GM23338 (cell line): Measurements from ENCODE around the gene IL20RB. TPM values are rescaled to one million over a fixed set of nuclear protein-coding genes. Genes with fewer than 3 reads are reported as not detected.
A peak's percentile ranks its signal among the peaks of the same experiment; 100 is the strongest.

Source experiments
- ATAC-seq: fragments of 200-7000 bp; cut with Tn5 transposase; 3 replicates; pipeline ENCODE4 v1.9.1; 2020
- DNase-seq: peaks from one replicate; pipeline ENCODE4 v3.0.0-alpha.2; 2015; ENCODE audit warnings: low spot score
- H2AFZ ChIP-seq: fragments of 200-600 bp; sonication (generic); 2 replicates; pipeline ENCODE4 v1.8.0; 2016; ENCODE audit warnings: antibody characterized with exemption, mild to moderate bottlenecking, moderate library complexity
- H3F3A ChIP-seq: fragments of 200-600 bp; sonication (generic); replicated peaks from 2 replicates; pipeline ENCODE4 v1.8.0; 2017; ENCODE audit warnings: antibody characterized with exemption, mixed run types, low read depth
- H3K27ac ChIP-seq: fragments of 200-600 bp; sonication (generic); 2 replicates; pipeline ENCODE4 v1.6.1; 2016; ENCODE audit warnings: low read depth
- H3K27me3 ChIP-seq: fragments of 200-600 bp; sonication (generic); 2 replicates; pipeline ENCODE4 v1.8.0; 2016; ENCODE audit warnings: mild to moderate bottlenecking, mixed run types, moderate library complexity; ENCODE audit not compliant: insufficient read depth
- H3K36me3 ChIP-seq: fragments of 200-600 bp; sonication (generic); 2 replicates; pipeline ENCODE4 v1.8.0; 2016; ENCODE audit warnings: mild to moderate bottlenecking; ENCODE audit not compliant: insufficient read depth
- H3K4me1 ChIP-seq: fragments of 200-600 bp; sonication (generic); 2 replicates; pipeline ENCODE4 v1.8.0; 2016; ENCODE audit warnings: mild to moderate bottlenecking, moderate library complexity; ENCODE audit not compliant: insufficient read depth
- H3K4me2 ChIP-seq: fragments of 200-600 bp; sonication (generic); 2 replicates; pipeline ENCODE4 v1.7.1; 2017; ENCODE audit warnings: mixed run types
- H3K4me3 ChIP-seq: fragments of 200-600 bp; sonication (generic); 2 replicates; pipeline ENCODE4 v1.6.1; 2016; ENCODE audit warnings: mixed run types
- H3K79me2 ChIP-seq: fragments of 200-600 bp; sonication (generic); replicated peaks from 2 replicates; pipeline ENCODE4 v1.8.0; 2017; ENCODE audit warnings: mild to moderate bottlenecking; ENCODE audit not compliant: insufficient read depth
- H3K9me2 ChIP-seq: fragments of 200-600 bp; sonication (generic); 2 replicates; pipeline ENCODE4 v1.8.0; 2017; ENCODE audit not compliant: insufficient read depth
- H4K20me1 ChIP-seq: fragments of 200-600 bp; sonication (generic); replicated peaks from 2 replicates; pipeline ENCODE4 v1.8.0; 2017; ENCODE audit warnings: mild to moderate bottlenecking; ENCODE audit not compliant: insufficient read depth
- H3K27ac Mint-ChIP-seq: 2 replicates; pipeline ENCODE4 v1.8.0; 2020; ENCODE audit warnings: inconsistent platforms, mild to moderate bottlenecking, moderate library complexity, mixed read lengths
- H3K27me3 Mint-ChIP-seq: 3 replicates; pipeline ENCODE4 v1.8.0; 2022; ENCODE audit warnings: low read depth, mild to moderate bottlenecking, moderate library complexity, mixed read lengths, inconsistent platforms; ENCODE audit not compliant: insufficient read depth, poor library complexity
- H3K36me3 Mint-ChIP-seq: 3 replicates; pipeline ENCODE4 v1.8.0; 2021; ENCODE audit warnings: low read depth, mild to moderate bottlenecking, inconsistent platforms, moderate library complexity, mixed read lengths
- H3K4me1 Mint-ChIP-seq: 3 replicates; pipeline ENCODE4 v1.8.0; 2020; ENCODE audit warnings: mild to moderate bottlenecking, inconsistent platforms, mixed read lengths
- H3K4me3 Mint-ChIP-seq: 3 replicates; pipeline ENCODE4 v1.8.0; 2021; ENCODE audit warnings: moderate library complexity, mild to moderate bottlenecking, inconsistent platforms, mixed read lengths
- H3K9me3 Mint-ChIP-seq: 3 replicates; pipeline ENCODE4 v1.8.0; 2020; ENCODE audit warnings: moderate library complexity, mild to moderate bottlenecking, inconsistent platforms, mixed read lengths
- CREB1 ChIP-seq: fragments of 250-450 bp; sonication (Bioruptor Pico); IDR thresholded peaks from 2 replicates; pipeline ENCODE4 v1.5.0; 2020; ENCODE audit warnings: low read depth, mild to moderate bottlenecking, moderate library complexity
- CTCF ChIP-seq, 2 experiments: fragments of 200-600 bp in 1 of 2; sonication (generic) in 1 of 2; conservative IDR thresholded peaks; 2 replicates each; pipeline versions ENCODE4 v1.5.1 to v1.6.1; 2016 to 2017; ENCODE audit warnings: antibody characterized with exemption in 2 of 2, low read depth in 2 of 2, mild to moderate bottlenecking in 2 of 2, moderate library complexity in 1 of 2
- ETS1 ChIP-seq: IDR thresholded peaks from 2 replicates; pipeline ENCODE4 v1.6.1; 2016; ENCODE audit warnings: antibody characterized with exemption
- EZH2 ChIP-seq: fragments of 200-600 bp; sonication (generic); IDR thresholded peaks from one replicate; pipeline ENCODE4 v1.8.0; 2017; ENCODE audit warnings: antibody characterized with exemption, mild to moderate bottlenecking, low read depth; ENCODE audit not compliant: unreplicated experiment
- EZH2phosphoT487 ChIP-seq: fragments of 200-600 bp; sonication (generic); IDR thresholded peaks from one replicate; pipeline ENCODE4 v1.8.1; 2018; ENCODE audit warnings: antibody characterized with exemption; ENCODE audit not compliant: unreplicated experiment
- JUNB ChIP-seq: IDR thresholded peaks from one replicate; pipeline ENCODE4 v1.6.1; 2016; ENCODE audit warnings: antibody characterized with exemption; ENCODE audit not compliant: unreplicated experiment
- NANOG ChIP-seq: IDR thresholded peaks from 2 replicates; pipeline ENCODE4 v1.6.1; 2016; ENCODE audit warnings: antibody characterized with exemption, borderline replicate concordance
- STAT1 ChIP-seq: IDR thresholded peaks from one replicate; pipeline ENCODE4 v1.6.1; 2016; ENCODE audit warnings: antibody characterized with exemption; ENCODE audit not compliant: unreplicated experiment
- ZNF114 ChIP-seq: fragments of 250-450 bp; sonication (Bioruptor Pico); IDR thresholded peaks from 2 replicates; pipeline ENCODE4 v1.5.0; 2020; ENCODE audit warnings: mild to moderate bottlenecking, moderate library complexity
- polyA plus RNA-seq: library from polyadenylated mRNA; unstranded; fragments of >200 nt; fragmentation: Nextera tagmentation; extraction: Ambion mirVana; gene quantifications from 2 replicates; pipeline ENCODE4 v1.2.1, GENCODE V29; 2016
- total RNA-seq: library from RNA; depleted of rRNA; stranded (reverse); fragments of >200 nt; shearing (Covaris generic); gene quantifications from 2 replicates; pipeline ENCODE4 v1.2.3, GENCODE V29; 2014
- TF ChIP-seq, protein P1 (sequence below): IDR thresholded peaks from one replicate; pipeline ENCODE4 v1.6.1; 2018; ENCODE audit warnings: antibody characterized with exemption; ENCODE audit not compliant: unreplicated experiment

Gene IL20RB
- total and polyA plus RNA-seq, 2 experiments from 2014 or later, result 1.7 to 4.6 TPM

DNA sequence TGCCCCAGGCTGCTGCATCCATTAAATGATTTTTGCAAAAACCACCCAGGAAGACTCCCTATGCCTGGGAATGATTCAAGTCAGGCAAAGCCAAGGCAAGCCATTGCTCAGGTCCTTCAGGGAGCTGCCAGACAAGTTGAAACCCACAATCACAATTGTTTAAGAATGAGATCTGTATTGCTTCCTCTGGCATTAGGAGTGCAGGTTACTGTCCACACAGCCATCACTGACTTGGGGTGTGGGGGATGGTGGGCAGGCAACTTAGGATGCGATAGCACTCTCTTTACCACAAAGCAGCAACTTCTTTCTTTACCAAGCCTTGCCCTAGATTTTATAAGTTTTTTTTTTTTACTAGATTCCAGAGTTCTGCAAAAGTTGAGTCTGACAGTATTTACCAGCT, 15.0 kb upstream of the IL20RB start:
- peaks cover 18% of the 10 kb centered on the region for H3K4me1 ChIP-seq
- no peak overlapping the region for H3K4me3 Mint-ChIP-seq
- H3K9me2 ChIP-seq, result no peaks in the 10 kb centered on the region
- H3K36me3 ChIP-seq, result no peaks in the 10 kb centered on the region
- H3K79me2 ChIP-seq, result peaks cover 64% of the 10 kb centered on the region
- ATAC-seq (peak; percentile 59; the same call in 2 of the 3 replicates), DNase-seq (peak; percentile 26)
- no peak overlapping the region for H3K4me3 ChIP-seq
- H3K36me3 Mint-ChIP-seq, result peaks cover 5% of the 10 kb centered on the region; the same call in 1 of the 3 replicates
- H3F3A ChIP-seq, result no peaks in the 10 kb centered on the region
- H3K4me2 ChIP-seq, result peak overlapping the region; percentile 58; the same call in 1 of the 2 replicates
- peaks cover 2% of the 10 kb centered on the region for H3K27me3 Mint-ChIP-seq
- H3K27me3 ChIP-seq, result no peaks in the 10 kb centered on the region
- H3K9me3 Mint-ChIP-seq, result peaks cover under 1% of the 10 kb centered on the region; the same call in 1 of the 3 replicates
- TF ChIP-seq STAT1, result no peak
- no peak for TF ChIP-seq ETS1
- no peak for TF ChIP-seq JUNB
- H3K27ac ChIP-seq, result peak overlapping the region; percentile 51; the same call in 1 of the 2 replicates
- H3K4me1 Mint-ChIP-seq, result peaks cover 38% of the 10 kb centered on the region
- no peaks in the 10 kb centered on the region; the same call in none of the 2 replicates for H4K20me1 ChIP-seq
- H3K27ac Mint-ChIP-seq, result peak overlapping the region; percentile 12
- no peak overlapping the region for H2AFZ ChIP-seq

DNA sequence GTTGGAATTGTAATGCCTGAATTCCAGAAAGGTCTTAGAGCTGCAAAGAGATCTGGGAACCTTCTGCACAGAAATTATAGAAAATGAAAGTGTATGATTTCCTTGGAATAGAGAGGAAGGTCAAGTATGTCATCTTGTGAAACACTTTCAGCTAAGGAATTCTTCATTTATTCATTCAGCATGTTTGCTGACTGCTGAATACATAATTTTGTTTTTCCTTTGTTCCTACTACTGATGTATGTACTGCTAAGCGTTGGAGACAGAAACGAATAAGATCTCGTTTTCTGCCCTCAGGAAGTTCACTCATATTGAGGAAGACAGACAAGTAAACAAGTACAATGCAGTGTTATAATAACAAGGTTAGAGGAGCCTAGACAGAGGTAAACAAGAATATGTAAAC, 14.3 kb upstream of the IL20RB start:
- peaks cover 5% of the 10 kb centered on the region; the same call in 1 of the 3 replicates for H3K36me3 Mint-ChIP-seq
- H3K36me3 ChIP-seq, result no peaks in the 10 kb centered on the region
- 0 out of 2 replicates have a peak overlapping the region, but pooled peaks have one; percentile 58 for H3K4me2 ChIP-seq
- no peak for TF ChIP-seq CTCF (conservative IDR thresholded peaks at IDR 0.05; ENCODE audit: low read depth in 2 of 2)
- TF ChIP-seq CREB1 (CRISPR knock-in tag), result no peak
- no peak for TF ChIP-seq NANOG
- no peak for TF ChIP-seq STAT1
- no peak for TF ChIP-seq ZNF114
- no peaks in the 10 kb centered on the region for H3F3A ChIP-seq
- no peaks in the 10 kb centered on the region for H3K9me3 Mint-ChIP-seq
- H3K27ac Mint-ChIP-seq, result no peak overlapping the region; the same call in 1 of the 2 replicates
- peaks cover 18% of the 10 kb centered on the region for H3K4me1 ChIP-seq
- no peaks in the 10 kb centered on the region for H3K27me3 ChIP-seq
- H3K27ac ChIP-seq, result no peak overlapping the region
- ATAC-seq (no peak), DNase-seq (no peak)
- no peak overlapping the region for H3K4me3 ChIP-seq
- peaks cover 2% of the 10 kb centered on the region for H3K27me3 Mint-ChIP-seq
- H3K4me3 Mint-ChIP-seq, result no peak overlapping the region
- no peaks in the 10 kb centered on the region for H3K9me2 ChIP-seq
- no peak overlapping the region for H2AFZ ChIP-seq
- peaks cover 58% of the 10 kb centered on the region for H3K79me2 ChIP-seq
- H4K20me1 ChIP-seq, result no peaks in the 10 kb centered on the region; the same call in none of the 2 replicates
- H3K4me1 Mint-ChIP-seq, result peaks cover 38% of the 10 kb centered on the region

DNA sequence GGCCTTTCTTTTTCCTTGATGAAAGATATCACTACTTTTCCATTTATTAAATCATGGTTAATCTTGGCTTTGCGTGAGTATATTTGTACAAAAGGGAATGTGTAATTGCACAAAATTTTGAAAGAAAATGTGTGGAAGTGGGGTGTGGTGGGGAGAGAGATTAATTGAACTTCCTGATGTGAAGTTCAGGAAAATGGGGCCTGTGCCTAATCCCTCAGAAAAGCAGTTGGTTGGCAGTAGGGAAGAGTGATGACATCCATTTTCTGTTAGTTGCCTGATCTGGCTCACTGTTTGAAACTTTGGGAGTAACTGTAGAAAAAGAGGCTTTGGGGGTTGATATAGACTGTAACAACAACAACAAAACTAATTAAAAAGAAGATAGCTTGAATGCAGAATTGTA, 10.8 kb upstream of the IL20RB start:
- no peaks in the 10 kb centered on the region for H3K9me3 Mint-ChIP-seq
- H3K36me3 Mint-ChIP-seq, result peaks cover 5% of the 10 kb centered on the region; the same call in 1 of the 3 replicates
- no peak overlapping the region for H3K27ac ChIP-seq
- H3K27me3 Mint-ChIP-seq, result peaks cover 2% of the 10 kb centered on the region
- H3F3A ChIP-seq, result no peaks in the 10 kb centered on the region
- H3K27ac Mint-ChIP-seq, result no peak overlapping the region
- no peaks in the 10 kb centered on the region; the same call in 1 of the 2 replicates for H4K20me1 ChIP-seq
- ATAC-seq (no peak), DNase-seq (no peak)
- no peak overlapping the region for H2AFZ ChIP-seq
- peaks cover 19% of the 10 kb centered on the region for H3K4me1 Mint-ChIP-seq
- H3K79me2 ChIP-seq, result peaks cover 22% of the 10 kb centered on the region
- no peaks in the 10 kb centered on the region for H3K27me3 ChIP-seq
- no peak overlapping the region for H3K4me2 ChIP-seq
- peaks cover 18% of the 10 kb centered on the region for H3K4me1 ChIP-seq
- no peak overlapping the region for H3K4me3 ChIP-seq
- no peaks in the 10 kb centered on the region for H3K36me3 ChIP-seq
- H3K4me3 Mint-ChIP-seq, result no peak overlapping the region
- no peaks in the 10 kb centered on the region for H3K9me2 ChIP-seq
- TF ChIP-seq NANOG, result no peak
- no peak for TF ChIP-seq EZH2phosphoT487
- no peak for TF ChIP-seq ZNF114
- no peak for TF ChIP-seq CREB1 (CRISPR knock-in tag)
- no peak for TF ChIP-seq EZH2
- no peak for TF ChIP-seq CTCF (conservative IDR thresholded peaks at IDR 0.05; ENCODE audit: low read depth in 2 of 2)
- no peak for TF ChIP-seq JUNB
- TF ChIP-seq, protein P1, sequence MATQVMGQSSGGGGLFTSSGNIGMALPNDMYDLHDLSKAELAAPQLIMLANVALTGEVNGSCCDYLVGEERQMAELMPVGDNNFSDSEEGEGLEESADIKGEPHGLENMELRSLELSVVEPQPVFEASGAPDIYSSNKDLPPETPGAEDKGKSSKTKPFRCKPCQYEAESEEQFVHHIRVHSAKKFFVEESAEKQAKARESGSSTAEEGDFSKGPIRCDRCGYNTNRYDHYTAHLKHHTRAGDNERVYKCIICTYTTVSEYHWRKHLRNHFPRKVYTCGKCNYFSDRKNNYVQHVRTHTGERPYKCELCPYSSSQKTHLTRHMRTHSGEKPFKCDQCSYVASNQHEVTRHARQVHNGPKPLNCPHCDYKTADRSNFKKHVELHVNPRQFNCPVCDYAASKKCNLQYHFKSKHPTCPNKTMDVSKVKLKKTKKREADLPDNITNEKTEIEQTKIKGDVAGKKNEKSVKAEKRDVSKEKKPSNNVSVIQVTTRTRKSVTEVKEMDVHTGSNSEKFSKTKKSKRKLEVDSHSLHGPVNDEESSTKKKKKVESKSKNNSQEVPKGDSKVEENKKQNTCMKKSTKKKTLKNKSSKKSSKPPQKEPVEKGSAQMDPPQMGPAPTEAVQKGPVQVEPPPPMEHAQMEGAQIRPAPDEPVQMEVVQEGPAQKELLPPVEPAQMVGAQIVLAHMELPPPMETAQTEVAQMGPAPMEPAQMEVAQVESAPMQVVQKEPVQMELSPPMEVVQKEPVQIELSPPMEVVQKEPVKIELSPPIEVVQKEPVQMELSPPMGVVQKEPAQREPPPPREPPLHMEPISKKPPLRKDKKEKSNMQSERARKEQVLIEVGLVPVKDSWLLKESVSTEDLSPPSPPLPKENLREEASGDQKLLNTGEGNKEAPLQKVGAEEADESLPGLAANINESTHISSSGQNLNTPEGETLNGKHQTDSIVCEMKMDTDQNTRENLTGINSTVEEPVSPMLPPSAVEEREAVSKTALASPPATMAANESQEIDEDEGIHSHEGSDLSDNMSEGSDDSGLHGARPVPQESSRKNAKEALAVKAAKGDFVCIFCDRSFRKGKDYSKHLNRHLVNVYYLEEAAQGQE, result no peak
